ENCODE measurements around the gene PLAC8.
"Not testable (repeated sequence)": the region's sequence is repeated elsewhere in the genome, so short reads cannot be mapped to it uniquely, and the experiment has no call there.

PLAC8 gene

DNA sequence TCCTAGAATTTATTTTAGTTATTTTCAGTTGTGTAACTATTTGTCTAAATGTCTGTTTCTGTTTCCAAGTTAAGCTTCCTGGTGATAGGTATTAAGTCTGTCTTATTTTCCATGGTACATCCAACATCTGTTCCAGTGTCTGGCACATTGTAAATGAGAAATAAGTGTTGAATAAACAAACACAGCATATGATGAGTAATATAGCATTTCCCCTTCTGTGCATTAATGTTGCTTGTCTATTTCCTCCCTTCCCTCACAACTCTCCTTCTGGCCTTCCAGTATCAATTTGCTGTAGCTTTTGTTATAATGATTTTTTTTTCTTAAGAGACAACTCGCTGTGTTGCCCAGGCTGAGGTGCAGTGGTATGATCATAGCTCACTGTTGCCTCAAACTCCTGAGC is 43.4 kb downstream of the PLAC8 start:
- no peak for TF ChIP-seq Cebpa-rat (IDR thresholded peaks at IDR 0.05)
- Histone ChIP-seq H4K20me1 (no peaks in the 10 kb centered on the region), H3K27me3 (no peaks in the 10 kb centered on the region), H3K9ac (no peak overlapping the region), H3K4me3 (no peak overlapping the region), H3K36me3 (peaks cover 75% of the 10 kb centered on the region), H3K4me1 (peaks cover 7% of the 10 kb centered on the region), H3K27ac (no peak overlapping the region), H3K9me3 (no peaks in the 10 kb centered on the region), H3K4me2 (no peak overlapping the region)

DNA sequence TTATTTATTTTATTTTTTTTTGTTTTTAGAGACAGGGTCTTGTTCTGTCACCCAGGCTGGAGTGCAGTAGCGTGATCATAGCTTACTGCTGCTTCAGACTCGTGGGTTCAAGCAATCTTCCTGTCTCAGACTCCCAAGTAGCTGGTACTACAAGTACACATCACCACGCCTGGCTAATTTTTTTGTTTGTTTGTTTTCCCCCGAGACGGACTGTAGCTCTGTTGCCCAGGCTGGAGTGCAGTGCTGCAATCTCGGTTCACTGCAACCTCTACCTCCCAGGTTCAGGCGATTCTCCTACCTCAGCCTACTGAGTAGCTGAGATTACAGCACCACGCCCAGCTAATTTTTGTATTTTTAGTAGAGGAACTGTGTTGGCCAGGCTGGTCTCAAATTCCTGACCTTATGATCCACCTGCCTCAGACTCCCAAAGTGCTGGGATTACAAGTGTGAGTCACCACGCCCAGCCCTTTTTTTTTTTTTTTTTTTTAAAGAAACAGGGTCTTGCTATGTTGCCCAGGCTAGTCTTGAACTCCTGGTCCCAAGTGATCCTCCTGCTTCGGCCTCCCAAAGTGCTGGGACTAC is 47.4 kb downstream of the PLAC8 start:
- H3K9ac ChIP-seq = no peak overlapping the region
- H3K27ac ChIP-seq = no peak overlapping the region
- H3K36me3 ChIP-seq = peaks cover 93% of the 10 kb centered on the region
- H3K4me3 ChIP-seq = no peak overlapping the region
- H3K27me3 ChIP-seq = no peaks in the 10 kb centered on the region
- peak overlapping the region; percentile 26 for H3K4me2 ChIP-seq
- H4K20me1 ChIP-seq = no peaks in the 10 kb centered on the region
- H3K4me1 ChIP-seq = peaks cover 7% of the 10 kb centered on the region
- H3K9me3 ChIP-seq = no peaks in the 10 kb centered on the region
- TF ChIP-seq Cebpa-rat (IDR thresholded peaks at IDR 0.05) = no peak

DNA sequence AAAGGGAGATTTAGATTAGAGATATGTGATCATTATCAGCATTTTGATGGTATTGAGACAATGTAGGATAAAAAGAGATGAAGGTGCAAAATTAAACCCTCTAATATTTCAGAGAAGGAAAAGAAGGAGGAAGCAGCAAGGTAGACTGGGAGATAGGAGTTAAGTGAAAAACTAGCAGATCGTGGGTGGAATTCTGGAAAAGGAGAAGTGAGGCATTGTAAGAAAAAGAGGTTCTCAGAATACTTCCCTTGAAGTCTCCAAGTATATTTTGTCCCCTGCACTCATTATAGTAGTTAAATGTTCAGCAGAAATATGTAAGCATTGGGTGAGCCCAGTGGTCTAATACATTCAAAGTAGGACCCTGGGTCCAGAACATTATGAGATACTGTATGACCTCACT is 49.3 kb downstream of the PLAC8 start:
- Histone ChIP-seq H3K4me2 (no peak overlapping the region), H4K20me1 (no peaks in the 10 kb centered on the region), H3K9ac (no peak overlapping the region), H3K27me3 (no peaks in the 10 kb centered on the region), H3K27ac (no peak overlapping the region), H3K4me3 (no peak overlapping the region), H3K4me1 (peaks cover 7% of the 10 kb centered on the region), H3K9me3 (no peaks in the 10 kb centered on the region), H3K36me3 (peaks cover 90% of the 10 kb centered on the region)
- no peak for TF ChIP-seq Cebpa-rat (IDR thresholded peaks at IDR 0.05)

DNA sequence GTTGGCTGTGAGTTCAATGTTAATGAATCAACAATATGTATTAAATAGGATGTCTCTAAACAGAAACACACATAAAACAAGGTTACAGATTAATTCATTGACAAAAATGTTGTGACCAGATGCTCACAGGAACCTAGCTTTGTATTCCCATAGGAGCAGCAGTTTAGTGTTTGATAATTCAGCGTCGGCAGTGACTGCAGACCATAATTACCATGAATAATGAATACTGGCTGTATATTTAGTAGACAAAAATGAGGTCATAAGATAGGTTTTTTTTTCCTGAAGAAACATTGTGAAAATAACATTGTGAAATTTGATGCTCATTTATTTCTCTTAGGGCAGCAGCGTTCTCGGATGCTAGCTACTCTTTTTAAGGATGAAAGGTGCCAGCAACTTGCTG is 51.8 kb downstream of the PLAC8 start:
- TF ChIP-seq Cebpa-rat (IDR thresholded peaks at IDR 0.05) = no peak

DNA sequence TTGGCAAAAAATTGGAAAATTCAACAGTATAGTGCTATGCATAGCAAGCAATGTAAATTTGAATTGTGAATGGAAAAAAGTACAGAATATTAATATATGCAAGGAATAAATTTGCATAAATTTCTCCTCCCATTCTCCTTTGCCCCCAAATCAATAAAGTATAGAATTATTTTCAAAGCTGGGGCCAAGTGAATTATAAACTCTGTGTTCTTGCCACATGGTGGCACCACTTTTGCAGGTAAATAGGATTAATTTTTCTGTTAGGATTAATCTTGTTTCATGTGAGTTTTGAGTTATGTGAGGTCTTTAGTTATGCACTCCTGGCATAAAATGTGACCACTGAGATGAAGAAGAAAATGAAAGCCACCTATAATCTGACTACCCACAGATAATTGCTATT is 59.6 kb downstream of the PLAC8 start:
- peaks cover 71% of the 10 kb centered on the region for H3K36me3 ChIP-seq
- no peak for TF ChIP-seq Cebpa-rat (IDR thresholded peaks at IDR 0.05)

More for the DNA sequence above, 51.8 kb downstream of the PLAC8 start:
- peaks cover 84% of the 10 kb centered on the region for H3K36me3 ChIP-seq
- H3K4me1 ChIP-seq = peaks cover 7% of the 10 kb centered on the region
- no peak overlapping the region for H3K9ac ChIP-seq
- no peaks in the 10 kb centered on the region for H4K20me1 ChIP-seq
- no peak overlapping the region for H3K4me3 ChIP-seq
- no peak overlapping the region for H3K4me2 ChIP-seq
- no peak overlapping the region for H3K27ac ChIP-seq
- no peaks in the 10 kb centered on the region for H3K9me3 ChIP-seq
- H3K27me3 ChIP-seq = no peaks in the 10 kb centered on the region

DNA sequence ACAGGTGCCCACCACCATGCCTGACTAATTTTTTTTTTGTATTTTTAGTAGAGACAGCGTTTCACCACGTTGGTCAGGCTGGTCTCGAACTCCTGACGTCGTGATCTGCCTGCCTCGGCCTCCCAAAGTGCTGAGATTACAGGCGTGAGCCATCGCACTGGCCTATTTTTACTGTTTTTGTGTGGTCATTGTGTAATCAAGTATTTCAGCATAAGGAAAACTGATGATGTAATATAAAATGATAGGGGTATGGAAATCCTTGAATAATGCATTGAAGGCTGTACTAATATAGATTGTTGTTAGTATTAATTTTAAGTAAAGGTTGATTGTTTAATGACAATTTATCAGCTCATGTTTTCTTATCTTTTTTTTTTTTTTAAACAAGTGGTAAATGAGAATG is 65.7 kb downstream of the PLAC8 start:
- H3K4me2 ChIP-seq, H4K20me1 ChIP-seq, H3K9me3 ChIP-seq, H3K4me1 ChIP-seq, H3K9ac ChIP-seq, H3K27ac ChIP-seq, H3K27me3 ChIP-seq, H3K4me3 ChIP-seq: not testable (repeated sequence)
- peaks cover 60% of the 10 kb centered on the region for H3K36me3 ChIP-seq

More for the DNA sequence above, 59.6 kb downstream of the PLAC8 start:
- H3K27ac ChIP-seq = no peak overlapping the region
- no peak overlapping the region for H3K4me3 ChIP-seq
- no peak overlapping the region for H3K9ac ChIP-seq
- no peaks in the 10 kb centered on the region for H3K27me3 ChIP-seq
- no peaks in the 10 kb centered on the region for H3K9me3 ChIP-seq
- H3K4me2 ChIP-seq = no peak overlapping the region
- H4K20me1 ChIP-seq = no peaks in the 10 kb centered on the region
- H3K4me1 ChIP-seq = no peaks in the 10 kb centered on the region

DNA sequence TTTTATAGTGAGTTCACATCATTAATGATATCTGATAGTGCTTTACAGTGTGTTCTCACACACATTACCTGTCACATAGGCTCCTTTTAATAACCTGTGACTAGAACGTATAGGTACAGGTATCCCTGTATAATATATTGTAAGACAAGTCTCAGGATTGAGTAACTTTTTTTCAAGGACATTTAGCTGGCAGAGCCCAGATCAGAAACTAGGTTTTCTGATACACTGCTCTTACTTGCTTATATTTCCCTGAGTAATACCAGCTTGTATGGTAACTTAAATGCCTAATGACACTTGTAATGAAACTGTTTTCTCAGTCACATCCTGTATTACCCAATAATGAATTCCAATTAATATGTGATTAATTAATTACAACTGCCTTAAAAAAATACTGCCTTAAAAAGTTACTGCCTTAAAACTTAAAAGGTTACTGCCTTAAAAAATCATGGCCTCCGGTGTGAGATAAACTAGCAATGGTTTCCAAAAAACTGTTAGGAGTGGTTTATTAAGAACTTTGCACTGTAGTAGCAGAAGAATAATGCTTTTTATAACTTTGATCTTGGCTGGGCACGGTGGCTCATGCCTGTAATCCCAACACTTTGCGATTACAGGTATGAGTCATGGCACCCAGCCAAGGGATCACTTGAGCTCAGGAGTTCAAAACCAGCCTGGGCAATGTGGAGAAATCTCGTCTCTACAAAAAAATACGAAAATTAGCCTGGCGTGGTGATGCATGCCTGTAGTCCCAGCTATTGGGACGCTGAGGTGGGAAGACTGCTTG is 67.6 kb downstream of the PLAC8 start:
- no peak for TF ChIP-seq Cebpa-rat (IDR thresholded peaks at IDR 0.05)
- Histone ChIP-seq H4K20me1 (no peaks in the 10 kb centered on the region), H3K4me3 (no peak overlapping the region), H3K27ac (no peak overlapping the region), H3K4me2 (no peak overlapping the region), H3K27me3 (no peaks in the 10 kb centered on the region), H3K4me1 (no peaks in the 10 kb centered on the region), H3K9me3 (no peaks in the 10 kb centered on the region), H3K9ac (no peak overlapping the region), H3K36me3 (peaks cover 43% of the 10 kb centered on the region)

DNA sequence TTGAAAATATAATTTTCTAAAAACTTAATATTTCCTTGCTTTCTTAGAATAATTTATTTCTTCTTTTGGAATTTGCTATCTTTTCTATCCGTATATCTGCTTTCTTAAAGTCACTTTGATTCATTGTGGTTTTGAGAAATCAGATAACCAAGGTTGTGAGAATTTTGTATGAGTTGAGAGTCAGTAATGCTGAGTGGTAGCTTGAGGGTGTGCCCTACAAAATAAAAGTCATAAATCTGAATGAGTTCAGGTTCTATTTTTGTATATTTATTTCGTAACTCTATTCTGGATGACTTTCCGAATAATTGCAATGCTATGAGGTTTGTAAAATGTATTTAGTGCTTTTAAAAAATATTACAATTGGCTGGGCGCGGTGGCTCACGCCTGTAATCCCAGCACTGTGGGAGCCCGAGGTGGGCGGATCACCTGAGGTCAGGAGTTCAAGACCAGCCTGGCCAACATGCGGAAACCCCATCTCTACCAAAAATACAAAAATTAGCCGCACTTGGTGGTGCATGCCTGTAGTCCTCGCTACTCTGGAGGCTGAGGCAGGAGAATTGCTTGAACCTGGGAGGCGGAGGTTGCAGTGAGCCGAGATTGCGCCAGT is 70.6 kb downstream of the PLAC8 start:
- H3K9me3 ChIP-seq = no peaks in the 10 kb centered on the region
- H3K9ac ChIP-seq = no peak overlapping the region
- no peak overlapping the region for H3K27ac ChIP-seq
- H3K4me2 ChIP-seq = no peak overlapping the region
- no peak overlapping the region for H3K4me3 ChIP-seq
- peaks cover 19% of the 10 kb centered on the region for H3K36me3 ChIP-seq
- no peaks in the 10 kb centered on the region; the same call in 1 of the 2 replicates for H4K20me1 ChIP-seq
- no peaks in the 10 kb centered on the region for H3K4me1 ChIP-seq
- no peak for TF ChIP-seq Cebpa-rat (IDR thresholded peaks at IDR 0.05)
- H3K27me3 ChIP-seq = no peaks in the 10 kb centered on the region

DNA sequence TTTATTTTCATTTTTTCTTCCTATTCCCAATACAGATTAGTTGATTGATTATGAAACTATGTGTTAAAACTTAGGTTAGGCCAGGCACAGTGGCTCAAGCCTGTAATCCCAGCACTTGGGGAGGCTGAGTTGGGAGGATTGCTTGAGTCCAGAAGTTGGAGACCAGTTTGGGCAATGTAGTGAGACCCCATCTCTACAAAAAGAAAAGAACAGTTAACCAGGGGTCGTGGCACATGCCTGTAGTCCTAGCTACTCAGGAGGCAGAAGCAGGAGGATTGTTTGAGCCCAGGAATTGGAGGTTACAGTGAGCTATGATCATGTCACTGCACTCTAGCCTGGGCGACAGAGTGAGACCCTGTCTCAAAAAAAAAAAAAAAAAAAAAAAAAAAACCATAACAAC is 71.4 kb downstream of the PLAC8 start:
- not testable (repeated sequence) for H3K4me3 ChIP-seq, H3K4me1 ChIP-seq, H3K27ac ChIP-seq, H4K20me1 ChIP-seq, H3K9ac ChIP-seq, H3K9me3 ChIP-seq, H3K27me3 ChIP-seq, H3K4me2 ChIP-seq
- peaks cover 15% of the 10 kb centered on the region for H3K36me3 ChIP-seq

DNA sequence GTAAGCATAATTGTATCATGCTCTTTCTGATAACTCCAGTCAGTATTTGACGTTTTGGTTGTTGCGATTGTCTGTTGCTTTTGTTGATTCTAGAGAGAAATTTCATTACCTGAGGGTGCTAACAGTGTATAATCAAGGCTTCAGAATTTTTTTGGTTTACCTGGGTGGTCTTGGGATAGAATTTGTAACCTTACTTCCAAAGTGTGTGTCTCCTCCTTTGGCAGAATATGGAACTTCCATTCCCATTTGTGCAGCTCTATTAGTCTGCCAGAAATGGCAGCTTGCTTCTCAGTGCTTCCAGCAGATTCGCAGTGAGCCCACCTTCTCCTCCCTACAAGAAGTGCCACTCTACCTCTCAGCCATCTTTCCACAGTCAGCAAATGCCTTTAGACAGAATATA is 74.3 kb downstream of the PLAC8 start:
- Histone ChIP-seq H3K27me3 (no peaks in the 10 kb centered on the region), H3K9me3 (no peaks in the 10 kb centered on the region), H3K27ac (no peak overlapping the region), H3K4me1 (peaks cover 20% of the 10 kb centered on the region), H4K20me1 (peaks cover 7% of the 10 kb centered on the region; the same call in 1 of the 2 replicates), H3K4me3 (no peak overlapping the region), H3K9ac (no peak overlapping the region), H3K4me2 (no peak overlapping the region), H3K36me3 (peaks cover 6% of the 10 kb centered on the region)
- TF ChIP-seq Cebpa-rat (IDR thresholded peaks at IDR 0.05) = no peak

All from BLaER1 (cell line).